GM12878 (cell line): ENCODE data around the gene PIEZO2. TPM values are rescaled to one million over a fixed set of nuclear protein-coding genes. Genes with fewer than 3 reads are reported as not detected.

Experiments used
- ATAC-seq: fragments of 200-7000 bp; cut with Tn5 transposase; 3 replicates; pipeline ENCODE4 v1.9.1; 2020; ENCODE audit warnings: mild to moderate bottlenecking, moderate library complexity
- BruUV-seq: library from RNA; stranded (reverse); fragments of 400-500 nt; replicated peaks from 2 replicates; lab custom pipeline; 2021; lab: Mats Ljungman, UMichigan
- CTCF ChIA-PET: fragments of 300-600 bp; sonication (Branson Sonifier 250); formaldehyde crosslinking; extraction: SDS; loops from one replicate; lab custom pipeline; 2021; ENCODE audit warnings: inconsistent platforms; lab: Yijun Ruan, JAX
- POLR2A ChIA-PET: fragments of 350-600 bp; formaldehyde crosslinking; extraction: SDS; loops from one replicate; lab custom pipeline; 2021; ENCODE audit warnings: inconsistent platforms; lab: Charles Lee
- RAD21 ChIA-PET: fragments of 300-600 bp; sonication (Branson Sonifier 250); formaldehyde crosslinking; loops from one replicate; lab custom pipeline; 2023; ENCODE audit warnings: antibody characterized with exemption; ENCODE audit not compliant: unreplicated experiment; lab: Charles Lee
- SMC1A ChIA-PET: fragments of 300-600 bp; sonication (Branson Sonifier 250); formaldehyde crosslinking; loops from one replicate; lab custom pipeline; 2023; ENCODE audit not compliant: unreplicated experiment, uncharacterized antibody; lab: Charles Lee
- DNase-seq: peaks from one replicate; pipeline ENCODE4 v3.0.0-alpha.2; 2011; ENCODE audit warnings: low read depth, low spot score
- FAIRE-seq: peaks from 3 replicates; lab custom pipeline; 2011; peaks lifted over from hg19 to GRCh38; lab: Jason Lieb, UNC
- H2AFZ ChIP-seq: 2 replicates; pipeline ENCODE4 v1.6.0; 2011; ENCODE audit warnings: low read depth, low read length, control low read depth; ENCODE audit not compliant: control insufficient read depth
- H3K27ac ChIP-seq: 2 replicates; pipeline ENCODE4 v1.5.1; 2011; ENCODE audit warnings: control low read depth; ENCODE audit not compliant: control insufficient read depth, insufficient read depth
- H3K27me3 ChIP-seq, 2 experiments: replicated peaks in 1 of 2; 2 replicates each; pipeline versions ENCODE4 v1.6.0 to v1.6.1; 2011; ENCODE audit warnings: low read length in 1 of 2; ENCODE audit not compliant: control insufficient read depth in 2 of 2, insufficient read depth in 2 of 2
- H3K36me3 ChIP-seq, 2 experiments: 2 replicates each; pipeline ENCODE4 v1.5.1; 2011; ENCODE audit warnings: low read length in 1 of 2; ENCODE audit not compliant: control insufficient read depth in 2 of 2, insufficient read depth in 2 of 2
- H3K4me1 ChIP-seq: 2 replicates; pipeline ENCODE4 v1.6.1; 2011; ENCODE audit warnings: mild to moderate bottlenecking, low read length, moderate library complexity, mixed read lengths; ENCODE audit not compliant: control insufficient read depth, insufficient read depth
- H3K4me2 ChIP-seq: 2 replicates; pipeline ENCODE4 v1.6.0; 2011; ENCODE audit warnings: control low read depth; ENCODE audit not compliant: control insufficient read depth, insufficient read depth
- H3K4me3 ChIP-seq: fragments of 200-600 bp; sonication (generic); 2 replicates; pipeline ENCODE4 v1.5.1; 2016
- H3K79me2 ChIP-seq: 2 replicates; pipeline ENCODE4 v1.6.0; 2011; ENCODE audit warnings: low read length; ENCODE audit not compliant: control insufficient read depth, insufficient read depth
- H3K9ac ChIP-seq: 2 replicates; pipeline ENCODE4 v1.8.0; 2011; ENCODE audit warnings: low read length, control low read depth, mixed read lengths; ENCODE audit not compliant: control insufficient read depth, insufficient read depth
- H3K9me3 ChIP-seq: replicated peaks from 3 replicates; pipeline ENCODE4 v1.5.1; 2011; ENCODE audit warnings: mild to moderate bottlenecking, low read length; ENCODE audit not compliant: control insufficient read depth, insufficient read depth
- H4K20me1 ChIP-seq: 2 replicates; pipeline ENCODE4 v1.6.0; 2011; ENCODE audit not compliant: control insufficient read depth, insufficient read depth
- BHLHE40 ChIP-seq, 2 experiments: fragments of 450-650 bp in 1 of 2; IDR thresholded peaks; 2 replicates each; pipeline ENCODE4 v1.6.1; 2011 to 2017; ENCODE audit warnings: low read depth in 2 of 2, borderline replicate concordance in 1 of 2, improper control_type of control experiment in 1 of 2, low read length in 1 of 2, mild to moderate bottlenecking in 1 of 2
- CREB1 ChIP-seq: IDR thresholded peaks from 2 replicates; pipeline ENCODE4 v1.6.1; 2012; ENCODE audit warnings: low read depth, mild to moderate bottlenecking, inconsistent platforms
- FOXK2 ChIP-seq: fragments of 450-650 bp; IDR thresholded peaks from 2 replicates; pipeline ENCODE4 v1.6.1; 2017; ENCODE audit warnings: mild to moderate bottlenecking, moderate library complexity
- IKZF1 ChIP-seq: fragments of 450-650 bp; conservative IDR thresholded peaks from 2 replicates; pipeline ENCODE4 v1.6.1; 2017; ENCODE audit warnings: antibody characterized with exemption, mild to moderate bottlenecking
- MXI1 ChIP-seq: fragments of 150-350 bp; IDR thresholded peaks from 2 replicates; pipeline ENCODE4 v1.6.1; 2011; ENCODE audit warnings: low read depth, mild to moderate bottlenecking, inconsistent platforms, low read length, improper control_type of control experiment
- NBN ChIP-seq: fragments of 450-650 bp; IDR thresholded peaks from 2 replicates; pipeline ENCODE4 v1.6.1; 2016
- NFYB ChIP-seq: IDR thresholded peaks from 2 replicates; pipeline ENCODE4 v1.6.1; 2011; ENCODE audit warnings: low read depth, mild to moderate bottlenecking, low read length, improper control_type of control experiment, moderate library complexity; ENCODE audit not compliant: insufficient read depth
- POLR2AphosphoS5 ChIP-seq: IDR thresholded peaks from 2 replicates; pipeline ENCODE4 v1.6.1; 2011; ENCODE audit warnings: mild to moderate bottlenecking, low read length, inconsistent platforms
- WGBS: methylation state at CpG from one replicate; pipeline ENCODE4 v1.1.6; 2016; ENCODE audit warnings: low lambda C conversion rate; ENCODE audit not compliant: insufficient replicate concordance, insufficient coverage; ENCODE audit errors: missing lambda C conversion rate; 5-methylcytosine and 5-hydroxymethylcytosine counted together
- in situ Hi-C: fragments of 300-500 bp; cut with MboI; formaldehyde crosslinking; loops from 9 replicates; pipeline ENCODE4 v1.14.3; 2018; ENCODE audit warnings: mixed read lengths
- intact Hi-C: fragments of 100-400 bp; cut with micrococcal nuclease; formaldehyde crosslinking; loops from one replicate; pipeline ENCODE4 v1.14.2; 2022; ENCODE audit not compliant: unreplicated experiment
- polyA plus RNA-seq, 11 experiments: library from polyadenylated mRNA; depleted of rRNA in 4 of 11; unstranded in 6 of 11; stranded (reverse) in 5 of 11; fragments of >200 nt; fragmentation: Nextera tagmentation in 4 of 11; fragmentation: Illumina TruSeq in 1 of 11; extraction: Ambion mirVana in 4 of 11; extraction: Trizol in 1 of 11; gene quantifications; 1 replicate in 1 of 11; 2 replicates in 10 of 11; pipeline versions ENCODE4 v1.2.1 to v1.2.3, GENCODE V29; 2011 to 2016; ENCODE audit warnings: inconsistent platforms in 2 of 11, missing spikeins in 2 of 11, low read depth in 1 of 11
- total RNA-seq, 4 experiments: library from RNA; depleted of rRNA in 3 of 4; stranded (reverse); fragments of >200 nt in 3 of 4; fragmentation: Illumina TruSeq in 1 of 4; extraction: Trizol in 1 of 4; gene quantifications; 2 replicates each; pipeline versions ENCODE4 v1.2.1 to v1.2.3, GENCODE V29; 2013 to 2021
- TF ChIP-seq, protein P1 (sequence below): fragments of 450-650 bp; IDR thresholded peaks from 2 replicates; pipeline ENCODE4 v1.6.1; 2016; ENCODE audit warnings: mild to moderate bottlenecking, moderate library complexity, borderline replicate concordance
- TF ChIP-seq, protein P2 (sequence below): fragments of 450-650 bp; IDR thresholded peaks from 2 replicates; pipeline ENCODE4 v1.6.1; 2014; ENCODE audit warnings: mild to moderate bottlenecking
- TF ChIP-seq, protein P3 (sequence below): fragments of 450-650 bp; IDR thresholded peaks from 2 replicates; pipeline ENCODE4 v1.6.1; 2017; ENCODE audit warnings: borderline replicate concordance
- TF ChIP-seq, protein P4 (sequence below): IDR thresholded peaks from 2 replicates; pipeline ENCODE4 v1.6.1; 2011; ENCODE audit warnings: low read depth, mild to moderate bottlenecking, low read length, moderate library complexity, borderline replicate concordance; ENCODE audit errors: extremely low read depth
- TF ChIP-seq, protein P5 (sequence below): fragments of 450-650 bp; IDR thresholded peaks from 2 replicates; pipeline ENCODE4 v1.6.1; 2016; ENCODE audit warnings: mild to moderate bottlenecking

Gene PIEZO2
- total and polyA plus RNA-seq, 10 of the 15 experiments (the other 5 are each of a cell fraction or from before 2014, with no cell fraction given): 6.7 to 42.3 (median 27.4) TPM

DNA sequence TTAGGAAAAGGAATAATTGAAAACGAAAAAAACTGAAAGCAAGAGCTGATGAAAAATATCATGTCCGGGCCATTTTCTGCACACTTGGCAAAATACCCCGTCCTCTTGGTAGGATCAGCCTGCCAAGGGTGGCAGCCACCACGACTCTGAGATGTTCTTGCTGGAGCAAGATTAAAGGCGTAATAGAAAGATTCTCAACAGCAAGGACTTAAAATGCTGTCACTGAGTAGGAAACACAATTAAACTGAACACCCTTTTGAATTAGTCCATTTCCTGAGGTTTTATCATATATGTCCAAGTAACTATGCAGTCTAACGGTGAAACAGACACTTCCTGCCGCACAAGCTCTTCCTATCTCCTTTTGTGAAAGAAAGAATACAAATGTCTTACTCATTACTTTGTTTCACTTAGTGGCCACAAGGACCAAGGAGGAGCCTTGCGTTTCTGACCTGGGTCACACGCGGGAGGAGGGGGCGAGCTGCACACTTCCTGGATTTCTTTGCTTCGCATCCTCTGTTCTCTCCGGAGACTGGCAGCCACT lies 222.7 kb downstream of the PIEZO2 start (continued):
- TF ChIP-seq, protein P1, sequence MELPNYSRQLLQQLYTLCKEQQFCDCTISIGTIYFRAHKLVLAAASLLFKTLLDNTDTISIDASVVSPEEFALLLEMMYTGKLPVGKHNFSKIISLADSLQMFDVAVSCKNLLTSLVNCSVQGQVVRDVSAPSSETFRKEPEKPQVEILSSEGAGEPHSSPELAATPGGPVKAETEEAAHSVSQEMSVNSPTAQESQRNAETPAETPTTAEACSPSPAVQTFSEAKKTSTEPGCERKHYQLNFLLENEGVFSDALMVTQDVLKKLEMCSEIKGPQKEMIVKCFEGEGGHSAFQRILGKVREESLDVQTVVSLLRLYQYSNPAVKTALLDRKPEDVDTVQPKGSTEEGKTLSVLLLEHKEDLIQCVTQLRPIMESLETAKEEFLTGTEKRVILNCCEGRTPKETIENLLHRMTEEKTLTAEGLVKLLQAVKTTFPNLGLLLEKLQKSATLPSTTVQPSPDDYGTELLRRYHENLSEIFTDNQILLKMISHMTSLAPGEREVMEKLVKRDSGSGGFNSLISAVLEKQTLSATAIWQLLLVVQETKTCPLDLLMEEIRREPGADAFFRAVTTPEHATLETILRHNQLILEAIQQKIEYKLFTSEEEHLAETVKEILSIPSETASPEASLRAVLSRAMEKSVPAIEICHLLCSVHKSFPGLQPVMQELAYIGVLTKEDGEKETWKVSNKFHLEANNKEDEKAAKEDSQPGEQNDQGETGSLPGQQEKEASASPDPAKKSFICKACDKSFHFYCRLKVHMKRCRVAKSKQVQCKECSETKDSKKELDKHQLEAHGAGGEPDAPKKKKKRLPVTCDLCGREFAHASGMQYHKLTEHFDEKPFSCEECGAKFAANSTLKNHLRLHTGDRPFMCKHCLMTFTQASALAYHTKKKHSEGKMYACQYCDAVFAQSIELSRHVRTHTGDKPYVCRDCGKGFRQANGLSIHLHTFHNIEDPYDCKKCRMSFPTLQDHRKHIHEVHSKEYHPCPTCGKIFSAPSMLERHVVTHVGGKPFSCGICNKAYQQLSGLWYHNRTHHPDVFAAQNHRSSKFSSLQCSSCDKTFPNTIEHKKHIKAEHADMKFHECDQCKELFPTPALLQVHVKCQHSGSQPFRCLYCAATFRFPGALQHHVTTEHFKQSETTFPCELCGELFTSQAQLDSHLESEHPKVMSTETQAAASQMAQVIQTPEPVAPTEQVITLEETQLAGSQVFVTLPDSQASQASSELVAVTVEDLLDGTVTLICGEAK: no peak
- TF ChIP-seq POLR2AphosphoS5: peak; percentile 69
- TF ChIP-seq CREB1: peak; percentile 35; the same call in 1 of the 2 replicates
- TF ChIP-seq, all 136 proteins: peak for 30

DNA sequence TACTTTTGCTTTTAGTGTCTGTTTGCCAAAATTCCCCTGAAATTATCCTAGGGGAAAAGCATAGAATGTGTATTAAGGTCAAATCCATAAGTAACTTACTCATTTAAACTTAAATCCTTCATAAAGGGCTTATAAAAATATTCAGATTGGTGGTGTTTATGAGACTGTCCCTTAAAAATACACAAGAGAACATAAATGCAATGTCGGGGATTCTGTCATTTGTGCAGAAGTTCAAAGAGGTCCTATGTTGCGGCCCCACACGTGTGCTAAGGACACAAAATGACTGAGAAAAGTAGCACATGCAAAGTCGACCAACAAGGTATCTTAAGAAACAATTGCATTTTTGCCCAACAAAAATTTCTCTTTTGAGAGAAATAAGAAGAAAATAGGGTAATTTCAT lies 225.1 kb downstream of the PIEZO2 start:
- H3K9me3 ChIP-seq: peaks cover 3% of the 10 kb centered on the region; the same call in 2 of the 3 replicates
- H3K79me2 ChIP-seq: peaks cover 8% of the 10 kb centered on the region
- peaks cover 0 to 3% of the 10 kb centered on the region in 2 experiments; a peak in 1 of 4 replicates for H3K36me3 ChIP-seq
- POLR2A ChIA-PET: no interaction called here
- H3K27ac ChIP-seq: no peak overlapping the region
- FAIRE-seq (no peak), ATAC-seq (no peak), DNase-seq (no peak)
- WGBS: 95% methylated on average over 4 of the region's 4 CpGs
- no peaks in the 10 kb centered on the region for H3K27me3 ChIP-seq
- no peak overlapping the region for H3K9ac ChIP-seq
- H3K4me2 ChIP-seq: no peak overlapping the region
- no TSS peak for BruUV-seq
- H3K4me1 ChIP-seq: peaks cover 30% of the 10 kb centered on the region
- no peak overlapping the region for H3K4me3 ChIP-seq
- in situ Hi-C loops: no loop called here
- CTCF ChIA-PET: no interaction called here
- intact Hi-C loops: no loop called here
- RAD21 ChIA-PET: no interaction called here
- no peaks in the 10 kb centered on the region for H4K20me1 ChIP-seq
- no peak overlapping the region for H2AFZ ChIP-seq
- SMC1A ChIA-PET: interaction anchor here (0.8 to 5.0 kb wide), 4 partner anchors 12 to 223 kb away, joined by 3 to 46 read pairs (median 6); no protein-coding TSS in a partner anchor
- TF ChIP-seq, protein P2, sequence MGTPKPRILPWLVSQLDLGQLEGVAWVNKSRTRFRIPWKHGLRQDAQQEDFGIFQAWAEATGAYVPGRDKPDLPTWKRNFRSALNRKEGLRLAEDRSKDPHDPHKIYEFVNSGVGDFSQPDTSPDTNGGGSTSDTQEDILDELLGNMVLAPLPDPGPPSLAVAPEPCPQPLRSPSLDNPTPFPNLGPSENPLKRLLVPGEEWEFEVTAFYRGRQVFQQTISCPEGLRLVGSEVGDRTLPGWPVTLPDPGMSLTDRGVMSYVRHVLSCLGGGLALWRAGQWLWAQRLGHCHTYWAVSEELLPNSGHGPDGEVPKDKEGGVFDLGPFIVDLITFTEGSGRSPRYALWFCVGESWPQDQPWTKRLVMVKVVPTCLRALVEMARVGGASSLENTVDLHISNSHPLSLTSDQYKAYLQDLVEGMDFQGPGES: no peak
- TF ChIP-seq, protein P3, sequence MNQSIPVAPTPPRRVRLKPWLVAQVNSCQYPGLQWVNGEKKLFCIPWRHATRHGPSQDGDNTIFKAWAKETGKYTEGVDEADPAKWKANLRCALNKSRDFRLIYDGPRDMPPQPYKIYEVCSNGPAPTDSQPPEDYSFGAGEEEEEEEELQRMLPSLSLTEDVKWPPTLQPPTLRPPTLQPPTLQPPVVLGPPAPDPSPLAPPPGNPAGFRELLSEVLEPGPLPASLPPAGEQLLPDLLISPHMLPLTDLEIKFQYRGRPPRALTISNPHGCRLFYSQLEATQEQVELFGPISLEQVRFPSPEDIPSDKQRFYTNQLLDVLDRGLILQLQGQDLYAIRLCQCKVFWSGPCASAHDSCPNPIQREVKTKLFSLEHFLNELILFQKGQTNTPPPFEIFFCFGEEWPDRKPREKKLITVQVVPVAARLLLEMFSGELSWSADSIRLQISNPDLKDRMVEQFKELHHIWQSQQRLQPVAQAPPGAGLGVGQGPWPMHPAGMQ: no peak
- TF ChIP-seq, protein P4, sequence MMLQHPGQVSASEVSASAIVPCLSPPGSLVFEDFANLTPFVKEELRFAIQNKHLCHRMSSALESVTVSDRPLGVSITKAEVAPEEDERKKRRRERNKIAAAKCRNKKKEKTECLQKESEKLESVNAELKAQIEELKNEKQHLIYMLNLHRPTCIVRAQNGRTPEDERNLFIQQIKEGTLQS: no peak
- TF ChIP-seq NBN: no peak
- TF ChIP-seq NFYB: no peak
- TF ChIP-seq, protein P5, sequence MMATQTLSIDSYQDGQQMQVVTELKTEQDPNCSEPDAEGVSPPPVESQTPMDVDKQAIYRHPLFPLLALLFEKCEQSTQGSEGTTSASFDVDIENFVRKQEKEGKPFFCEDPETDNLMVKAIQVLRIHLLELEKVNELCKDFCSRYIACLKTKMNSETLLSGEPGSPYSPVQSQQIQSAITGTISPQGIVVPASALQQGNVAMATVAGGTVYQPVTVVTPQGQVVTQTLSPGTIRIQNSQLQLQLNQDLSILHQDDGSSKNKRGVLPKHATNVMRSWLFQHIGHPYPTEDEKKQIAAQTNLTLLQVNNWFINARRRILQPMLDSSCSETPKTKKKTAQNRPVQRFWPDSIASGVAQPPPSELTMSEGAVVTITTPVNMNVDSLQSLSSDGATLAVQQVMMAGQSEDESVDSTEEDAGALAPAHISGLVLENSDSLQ: no peak
- TF ChIP-seq FOXK2: no peak
- TF ChIP-seq MXI1: no peak
- no peak for TF ChIP-seq IKZF1
- no peak for TF ChIP-seq BHLHE40 (IDR thresholded peaks at IDR 0.05; ENCODE audit: borderline replicate concordance in 1 of 2, low read depth in 2 of 2, low read length in 1 of 2)
